ENCODE results near the gene CEP135. TPM values are rescaled to one million over a fixed set of nuclear protein-coding genes. Genes with fewer than 3 reads are reported as not detected.

CEP135 gene
- total and polyA plus RNA-seq, 2 donors (not counting 1 experiment from before 2014, with no cell fraction given), result 6.4 to 41.0 TPM

DNA sequence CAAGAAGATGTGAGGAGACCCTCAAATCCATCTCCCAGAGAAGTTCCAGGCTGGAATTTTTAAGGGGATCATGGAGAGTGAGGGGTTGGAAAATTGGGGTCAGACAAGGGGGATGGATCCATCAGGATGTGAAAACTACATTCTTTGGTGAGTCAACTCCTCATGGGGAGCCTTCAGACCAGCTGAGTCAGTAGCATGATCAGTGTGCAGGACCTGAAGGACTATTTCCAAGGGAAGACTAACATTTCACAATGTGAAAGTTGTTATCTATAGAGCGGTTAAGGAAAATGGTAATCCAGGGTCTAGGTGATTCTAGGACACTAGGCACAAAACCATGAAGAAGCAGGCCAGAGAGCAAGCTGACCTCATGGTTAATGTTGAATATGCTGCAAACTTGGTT lies 38.6 kb upstream of the CEP135 start:
- no CpG with 5 or more reads among the region's 1 CpG for WGBS (ENCODE audit: insufficient coverage)

DNA sequence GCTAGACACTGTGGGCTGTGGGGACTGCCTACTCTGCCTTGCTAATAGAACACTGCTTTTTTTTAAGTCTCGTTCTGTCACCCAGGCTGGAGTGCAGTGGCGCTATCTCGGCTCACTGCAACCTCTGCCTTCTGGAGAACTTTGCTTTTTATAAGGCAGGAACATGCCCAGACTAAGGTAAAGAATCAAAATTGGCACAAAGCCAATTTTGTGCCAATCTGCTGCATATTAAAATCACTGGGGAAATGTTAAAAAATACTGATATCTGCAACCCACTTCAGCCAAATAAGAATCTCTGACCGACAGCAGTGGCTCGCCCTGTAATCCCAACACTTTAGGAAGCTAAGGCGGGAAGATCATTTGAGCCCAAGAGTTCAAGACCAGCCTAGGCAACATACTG lies 36.5 kb upstream of the CEP135 start:
- Histone ChIP-seq H3K4me1 (ENCODE audit: control insufficient read depth in 2 of 2, insufficient read depth in 2 of 2, low read length in 2 of 2) (no peaks in the 10 kb centered on the region), H2AFZ (ENCODE audit: insufficient read depth, low read depth, low read length, poor library complexity, severe bottlenecking) (no peak overlapping the region), H3K9ac (ENCODE audit: low read length) (no peak overlapping the region), H4K20me1 (ENCODE audit: control insufficient read depth, insufficient read depth, low read length, poor library complexity, severe bottlenecking) (no peaks in the 10 kb centered on the region), H3K36me3 (replicated peaks in 1 of 2; ENCODE audit: control extremely low read depth in 1 of 2, control insufficient read depth in 1 of 2, extremely low read depth in 1 of 2, insufficient read depth in 2 of 2, low read length in 1 of 2) (no peaks in the 10 kb centered on the region), H3K27ac (ENCODE audit: low read length in 2 of 2) (no peak overlapping the region), H3K79me2 (ENCODE audit: control insufficient read depth, insufficient read depth, low read length) (no peaks in the 10 kb centered on the region), H3K4me2 (replicated peaks; ENCODE audit: low read depth, low read length, poor library complexity, severe bottlenecking) (no peak overlapping the region), H3K27me3 (replicated peaks in 1 of 4; ENCODE audit: control extremely low read depth in 1 of 4, control insufficient read depth in 3 of 4, insufficient read depth in 4 of 4, low read length in 3 of 4) (no peaks in the 10 kb centered on the region), H3K4me3 (ENCODE audit: control extremely low read depth in 1 of 5, extremely low read depth in 1 of 5, insufficient read depth in 1 of 5, low read depth in 2 of 5, low read length in 4 of 5) (no peak overlapping the region), H3K9me3 (ENCODE audit: control extremely low read depth in 1 of 3, control insufficient read depth in 2 of 3, insufficient read depth in 1 of 3, low read length in 2 of 3) (no peaks in the 10 kb centered on the region)
- CTCF ChIA-PET, result no interaction called here
- Mint-ChIP-seq H3K27ac (no peak overlapping the region), H3K9me3 (ENCODE audit: insufficient read depth) (no peaks in the 10 kb centered on the region), H3K4me3 (no peak overlapping the region), H3K27me3 (no peaks in the 10 kb centered on the region), H3K4me1 (peaks cover 2% of the 10 kb centered on the region)
- TF ChIP-seq EZH2 (IDR thresholded peaks at IDR 0.05; ENCODE audit: borderline replicate concordance, insufficient read depth, low read depth, low read length, poor library complexity, severe bottlenecking), result no peak
- TF ChIP-seq, protein P1, sequence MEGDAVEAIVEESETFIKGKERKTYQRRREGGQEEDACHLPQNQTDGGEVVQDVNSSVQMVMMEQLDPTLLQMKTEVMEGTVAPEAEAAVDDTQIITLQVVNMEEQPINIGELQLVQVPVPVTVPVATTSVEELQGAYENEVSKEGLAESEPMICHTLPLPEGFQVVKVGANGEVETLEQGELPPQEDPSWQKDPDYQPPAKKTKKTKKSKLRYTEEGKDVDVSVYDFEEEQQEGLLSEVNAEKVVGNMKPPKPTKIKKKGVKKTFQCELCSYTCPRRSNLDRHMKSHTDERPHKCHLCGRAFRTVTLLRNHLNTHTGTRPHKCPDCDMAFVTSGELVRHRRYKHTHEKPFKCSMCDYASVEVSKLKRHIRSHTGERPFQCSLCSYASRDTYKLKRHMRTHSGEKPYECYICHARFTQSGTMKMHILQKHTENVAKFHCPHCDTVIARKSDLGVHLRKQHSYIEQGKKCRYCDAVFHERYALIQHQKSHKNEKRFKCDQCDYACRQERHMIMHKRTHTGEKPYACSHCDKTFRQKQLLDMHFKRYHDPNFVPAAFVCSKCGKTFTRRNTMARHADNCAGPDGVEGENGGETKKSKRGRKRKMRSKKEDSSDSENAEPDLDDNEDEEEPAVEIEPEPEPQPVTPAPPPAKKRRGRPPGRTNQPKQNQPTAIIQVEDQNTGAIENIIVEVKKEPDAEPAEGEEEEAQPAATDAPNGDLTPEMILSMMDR (IDR thresholded peaks at IDR 0.05), result no peak
- 96% methylated on average over 3 of the region's 6 CpGs for whole genome bisulfite sequencing (ENCODE audit: insufficient coverage)
- intact Hi-C loops (cut with micrococcal nuclease), result no loop called here
- POLR2A ChIA-PET, result no interaction called here
- no peak for ATAC-seq (ENCODE audit: low read depth)
- DNase-seq, result no peak

More for the DNA sequence above, 38.6 kb upstream of the CEP135 start:
- no peaks in the 10 kb centered on the region for H3K9me3 Mint-ChIP-seq (ENCODE audit: insufficient read depth)
- H3K4me3 ChIP-seq (ENCODE audit: control extremely low read depth in 1 of 5, extremely low read depth in 1 of 5, insufficient read depth in 1 of 5, low read depth in 2 of 5, low read length in 4 of 5), result no peak overlapping the region
- H3K4me3 Mint-ChIP-seq, result no peak overlapping the region
- H3K4me2 ChIP-seq (replicated peaks; ENCODE audit: low read depth, low read length, poor library complexity, severe bottlenecking), result no peak overlapping the region
- H3K4me1 Mint-ChIP-seq, result peaks cover 6% of the 10 kb centered on the region
- H3K36me3 ChIP-seq (replicated peaks in 1 of 2; ENCODE audit: control extremely low read depth in 1 of 2, control insufficient read depth in 1 of 2, extremely low read depth in 1 of 2, insufficient read depth in 2 of 2, low read length in 1 of 2), result no peaks in the 10 kb centered on the region
- H3K27ac Mint-ChIP-seq, result no peak overlapping the region
- no peak overlapping the region for H3K9ac ChIP-seq (ENCODE audit: low read length)
- intact Hi-C loops (cut with micrococcal nuclease), result no loop called here
- H3K4me1 ChIP-seq (ENCODE audit: control insufficient read depth in 2 of 2, insufficient read depth in 2 of 2, low read length in 2 of 2), result no peaks in the 10 kb centered on the region
- H3K9me3 ChIP-seq (ENCODE audit: control extremely low read depth in 1 of 3, control insufficient read depth in 2 of 3, insufficient read depth in 1 of 3, low read length in 2 of 3), result no peaks in the 10 kb centered on the region
- no peaks in the 10 kb centered on the region for H3K27me3 ChIP-seq (replicated peaks in 1 of 4; ENCODE audit: control extremely low read depth in 1 of 4, control insufficient read depth in 3 of 4, insufficient read depth in 4 of 4, low read length in 3 of 4)
- H3K79me2 ChIP-seq (ENCODE audit: control insufficient read depth, insufficient read depth, low read length), result no peaks in the 10 kb centered on the region
- ATAC-seq (ENCODE audit: low read depth) (no peak), DNase-seq (no peak)
- H3K27me3 Mint-ChIP-seq, result no peaks in the 10 kb centered on the region
- no peak for TF ChIP-seq EZH2 (IDR thresholded peaks at IDR 0.05; ENCODE audit: borderline replicate concordance, insufficient read depth, low read depth, low read length, poor library complexity, severe bottlenecking)
- TF ChIP-seq, protein P1 (IDR thresholded peaks at IDR 0.05), result no peak
- no peak overlapping the region for H3K27ac ChIP-seq (ENCODE audit: low read length in 2 of 2)
- no peaks in the 10 kb centered on the region for H4K20me1 ChIP-seq (ENCODE audit: control insufficient read depth, insufficient read depth, low read length, poor library complexity, severe bottlenecking)
- ChIA-PET POLR2A (no interaction called here), CTCF (no interaction called here)
- no peak overlapping the region for H2AFZ ChIP-seq (ENCODE audit: insufficient read depth, low read depth, low read length, poor library complexity, severe bottlenecking)
